Cardiac muscle cell (in vitro differentiated cells and primary cell): ENCODE data around the gene CLDN15. TPM values are rescaled to one million over a fixed set of nuclear protein-coding genes. Genes with fewer than 3 reads are reported as not detected.

Experiments
- DNase-seq, 2 donors: peaks; one replicate each; pipeline versions ENCODE4 v3.0.0 to v3.0.0-alpha.2; 2010 to 2017; ENCODE audit warnings: low read depth in 1 of 2, low spot score in 1 of 2
- H3K27ac ChIP-seq: fragments of 200-600 bp; sonication (generic); 2 replicates; pipeline ENCODE4 v1.5.1; 2016
- H3K27me3 ChIP-seq: fragments of 200-600 bp; sonication (generic); 2 replicates; pipeline ENCODE4 v1.6.0; 2016; ENCODE audit warnings: control low read depth
- H3K36me3 ChIP-seq: fragments of 200-600 bp; sonication (generic); 2 replicates; pipeline ENCODE4 v1.5.1; 2016; ENCODE audit warnings: control low read depth
- H3K4me1 ChIP-seq: fragments of 200-600 bp; sonication (generic); 2 replicates; pipeline ENCODE4 v1.8.1; 2017; ENCODE audit warnings: low read depth, mild to moderate bottlenecking, mixed run types
- H3K4me3 ChIP-seq: fragments of 200-600 bp; sonication (generic); 2 replicates; pipeline ENCODE4 v1.5.1; 2016; ENCODE audit warnings: mild to moderate bottlenecking
- H3K9me3 ChIP-seq: fragments of 200-600 bp; sonication (generic); 2 replicates; pipeline ENCODE4 v1.5.1; 2017; ENCODE audit warnings: low read depth, mild to moderate bottlenecking, control low read depth
- CTCF ChIP-seq: IDR thresholded peaks from 2 replicates; pipeline ENCODE4 v1.5.1; 2012; ENCODE audit warnings: low read depth, mild to moderate bottlenecking, low read length
- polyA plus RNA-seq: library from polyadenylated mRNA; unstranded; fragments of >200 nt; fragmentation: Nextera tagmentation; extraction: Ambion mirVana; gene quantifications from 2 replicates; pipeline ENCODE4 v1.2.1, GENCODE V29; 2016
- total RNA-seq: library from RNA; depleted of rRNA; stranded (reverse); fragments of >200 nt; gene quantifications from 2 replicates; pipeline ENCODE4 v1.2.3, GENCODE V29; 2016

CLDN15 gene
- total and polyA plus RNA-seq, 2 experiments from 2014 or later: 3.2 to 4.3 TPM

GRCh38 chr7:101245147-101245668 lies 7.6 kb upstream of the CLDN15 start:
- peak overlapping the region; percentile 81 for H3K4me3 ChIP-seq
- no peak for DNase-seq
- H3K9me3 ChIP-seq: no peaks in the 10 kb centered on the region
- TF ChIP-seq CTCF: no peak
- no peaks in the 10 kb centered on the region for H3K27me3 ChIP-seq
- H3K4me1 ChIP-seq: peaks cover 10% of the 10 kb centered on the region
- peak overlapping the region; percentile 92 for H3K27ac ChIP-seq
- peaks cover 3% of the 10 kb centered on the region for H3K36me3 ChIP-seq

- peaks cover 10% of the 10 kb centered on the region for H3K4me1 ChIP-seq
- H3K27me3 ChIP-seq: no peaks in the 10 kb centered on the region
- H3K27ac ChIP-seq: peak within 1 kb of the TSS; percentile 92
- H3K4me3 ChIP-seq: peak within 1 kb of the TSS; percentile 81
- peaks cover 8% of the 10 kb centered on the region for H3K36me3 ChIP-seq
- DNase-seq: peak; percentile 92 to 96
- peak; percentile 90 for TF ChIP-seq CTCF
- no peaks in the 10 kb centered on the region for H3K9me3 ChIP-seq
Measured at GRCh38 chr7:101244375-101245146, 7.0 kb upstream of the CLDN15 start, which contains the start of gene FIS1. TSS of gene FIS1 (minus strand) at chr7:101245081. CDS start at chr7:101245004, 77 bp downstream.

GRCh38 chr7:101243646-101244374 lies 6.2 kb upstream of the CLDN15 start:
- H3K9me3 ChIP-seq: no peaks in the 10 kb centered on the region
- peak overlapping the region; percentile 81 for H3K4me3 ChIP-seq
- peaks cover 8% of the 10 kb centered on the region for H3K36me3 ChIP-seq
- DNase-seq: peak in 1 of 2 donors; percentile 20
- H3K27ac ChIP-seq: peak overlapping the region; percentile 92
- no peaks in the 10 kb centered on the region for H3K27me3 ChIP-seq
- no peak for TF ChIP-seq CTCF
- H3K4me1 ChIP-seq: peaks cover 10% of the 10 kb centered on the region

GRCh38 chr7:101241443-101242349 lies 4.1 kb upstream of the CLDN15 start:
- TF ChIP-seq CTCF: no peak
- H3K36me3 ChIP-seq: peaks cover 8% of the 10 kb centered on the region
- H3K4me1 ChIP-seq: peaks cover 10% of the 10 kb centered on the region
- H3K27ac ChIP-seq: no peak overlapping the region
- no peak for DNase-seq
- H3K4me3 ChIP-seq: no peak overlapping the region
- no peaks in the 10 kb centered on the region for H3K27me3 ChIP-seq
- no peaks in the 10 kb centered on the region for H3K9me3 ChIP-seq

GRCh38 chr7:101241015-101241363 lies 3.4 kb upstream of the CLDN15 start:
- no peak overlapping the region for H3K4me3 ChIP-seq
- DNase-seq: peak in 1 of 2 donors; percentile 45
- H3K36me3 ChIP-seq: peaks cover 8% of the 10 kb centered on the region
- H3K9me3 ChIP-seq: no peaks in the 10 kb centered on the region
- no peaks in the 10 kb centered on the region for H3K27me3 ChIP-seq
- TF ChIP-seq CTCF: no peak
- H3K27ac ChIP-seq: no peak overlapping the region
- H3K4me1 ChIP-seq: peaks cover 10% of the 10 kb centered on the region
